SKM-1 (cell line): ENCODE results near the gene ARL8B.

Experiments used
- DNase-seq: peaks from one replicate; lab custom pipeline; 2025; ENCODE audit not compliant: unreplicated experiment; lab: John Stamatoyannopoulos, UW

ARL8B gene

GRCh38 chr3:5205165-5205941, 83.3 kb downstream of the ARL8B start:
- DNase-seq: no peak

DNA sequence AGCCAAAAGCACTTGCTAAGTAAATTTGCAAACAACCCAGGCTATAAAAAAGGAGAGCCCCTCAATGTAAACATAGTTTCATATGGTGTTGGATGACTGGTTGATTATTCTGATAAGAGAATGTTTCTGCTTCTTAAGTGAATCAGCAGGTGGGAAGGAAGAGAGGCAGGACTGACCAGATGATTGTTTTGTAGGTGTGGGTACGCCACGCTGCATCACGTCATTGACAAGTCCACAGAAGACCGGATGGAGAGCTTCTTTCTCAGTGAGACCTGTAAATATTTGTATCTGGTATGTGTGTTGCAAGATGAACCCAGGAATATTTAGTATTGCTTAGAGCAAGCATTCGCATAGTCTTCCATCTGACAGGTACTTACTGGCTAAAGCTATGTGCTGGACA, 88.8 kb downstream of the ARL8B start:
- no peak for DNase-seq

DNA sequence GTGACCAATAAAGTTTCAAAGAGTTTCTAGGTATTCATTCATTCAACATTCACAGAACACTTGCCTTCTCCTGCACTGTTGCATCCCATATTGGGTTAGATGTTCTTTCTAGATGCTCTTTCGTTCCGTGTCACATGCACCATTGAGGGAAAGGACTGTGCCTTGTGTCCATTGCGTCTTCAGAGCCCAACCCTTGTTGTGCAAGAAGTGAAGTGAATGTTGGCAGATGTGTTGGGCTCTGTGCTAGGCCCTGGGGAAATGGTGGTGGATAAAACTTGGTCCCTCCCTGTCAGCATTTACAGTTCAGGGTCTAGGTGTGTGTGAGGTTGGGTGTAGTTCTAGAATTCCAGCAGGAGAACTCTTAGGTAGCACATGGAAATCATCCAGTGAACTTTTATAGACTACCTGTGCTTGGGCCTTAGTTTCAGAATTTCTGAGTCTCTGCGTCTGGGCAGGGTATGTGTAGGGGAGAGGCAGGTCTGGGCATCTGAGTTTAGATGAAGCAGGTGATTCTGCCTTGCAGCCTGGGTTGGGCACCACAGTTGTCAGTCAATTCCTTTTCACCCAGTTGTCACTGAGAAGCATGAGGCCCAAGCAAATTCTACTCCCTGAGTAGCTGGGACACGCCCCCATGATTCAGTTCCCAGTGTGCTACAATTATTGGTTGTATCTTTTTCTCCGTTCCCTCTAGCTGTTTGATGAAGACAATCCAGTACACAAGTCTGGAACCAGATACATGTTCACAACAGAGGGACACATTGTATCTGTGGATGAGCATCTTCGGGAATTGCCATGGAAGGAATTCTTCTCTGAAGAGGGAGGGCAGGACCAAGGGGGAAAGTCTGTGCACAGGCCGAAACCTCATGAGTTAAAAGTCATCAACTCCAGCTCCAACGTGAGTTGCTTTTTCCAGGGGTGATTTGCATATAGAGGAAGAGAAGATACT, 90.8 kb downstream of the ARL8B start:
- DNase-seq: no peak

DNA sequence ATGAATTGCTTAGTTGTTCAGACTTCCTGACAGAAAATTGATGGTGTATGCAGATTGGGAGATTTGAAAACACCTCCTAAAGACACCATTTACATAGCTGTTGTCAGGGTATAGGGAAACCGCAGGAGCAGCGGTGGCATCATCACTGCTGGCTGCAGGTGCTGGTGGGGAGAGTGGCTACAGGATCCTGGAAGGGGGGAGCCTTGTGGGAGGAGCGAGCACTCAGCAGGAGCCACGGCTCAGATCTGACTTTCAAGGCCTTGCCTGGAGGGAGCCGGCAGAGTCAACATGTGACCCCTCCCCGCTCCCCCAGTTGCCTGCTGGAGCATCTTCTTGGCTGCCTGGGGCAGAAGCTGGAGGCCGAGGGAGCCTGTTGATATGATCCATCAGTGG, 91.5 kb downstream of the ARL8B start:
- DNase-seq: no peak

- DNase-seq: no peak
Measured at GRCh38 chr3:5214352-5214751, 92.3 kb downstream of the ARL8B start.

- no peak for DNase-seq
Measured at GRCh38 chr3:5217824-5218595, 95.9 kb downstream of the ARL8B start.

- no peak for DNase-seq
Measured at GRCh38 chr3:5218815-5219214, 96.7 kb downstream of the ARL8B start.

DNA sequence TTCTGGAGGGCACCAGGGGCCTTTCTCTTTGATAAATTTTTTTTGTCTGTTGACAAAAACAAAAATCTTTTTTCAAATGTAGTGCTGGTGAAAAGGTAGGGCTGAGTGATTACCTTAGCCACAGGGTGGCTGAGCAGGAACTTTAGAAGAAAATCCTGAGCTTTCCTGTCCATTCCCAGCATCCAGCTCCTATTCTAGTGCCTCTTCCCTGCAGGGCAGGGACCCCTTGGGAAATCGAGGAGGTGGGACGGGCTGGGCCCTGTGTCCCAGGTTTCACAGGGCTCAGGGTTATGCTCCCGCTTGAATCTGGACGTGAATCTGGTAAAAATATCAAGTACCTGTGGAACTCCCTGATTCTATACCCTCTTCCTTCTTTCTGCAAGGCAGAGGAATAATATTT, 97.1 kb downstream of the ARL8B start:
- no peak for DNase-seq

GRCh38 chr3:5220193-5220592, 98.1 kb downstream of the ARL8B start:
- no peak for DNase-seq

DNA sequence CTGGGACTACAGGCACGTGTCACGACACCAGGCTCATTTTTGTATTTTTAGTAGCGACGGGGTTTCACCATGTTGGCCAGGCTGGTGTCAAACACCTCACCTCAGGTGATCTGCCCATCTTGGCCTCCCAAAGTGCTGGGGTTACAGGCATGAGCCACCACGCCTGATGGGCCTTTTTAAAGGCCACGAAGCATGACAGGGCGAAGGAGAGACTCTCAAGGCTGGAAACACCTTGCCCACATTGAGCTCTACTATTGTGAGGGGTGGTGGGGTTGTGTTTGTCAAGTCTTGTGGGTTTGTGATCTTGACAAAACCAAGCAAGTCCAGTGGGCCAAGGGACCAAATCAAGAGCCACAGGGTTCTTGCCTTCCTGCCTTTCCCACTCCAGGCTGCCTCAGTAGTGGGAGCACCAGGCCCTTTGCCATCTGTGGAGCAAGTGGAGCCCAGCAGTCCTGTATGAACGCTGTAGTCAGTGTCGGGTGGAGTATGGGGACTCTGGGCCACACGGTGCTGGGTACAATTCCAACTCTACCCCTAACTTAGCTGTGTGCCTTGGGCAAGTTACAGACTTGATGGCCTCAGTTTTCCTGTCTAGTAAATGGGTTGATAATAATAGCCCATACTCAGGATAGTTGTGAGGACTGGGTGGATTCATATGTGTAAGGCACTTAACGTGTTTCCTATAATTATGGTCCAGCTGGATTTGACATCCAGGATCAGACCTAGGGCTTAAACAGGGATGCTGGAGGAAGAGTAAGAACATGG, 98.8 kb downstream of the ARL8B start:
- no peak for DNase-seq

DNA sequence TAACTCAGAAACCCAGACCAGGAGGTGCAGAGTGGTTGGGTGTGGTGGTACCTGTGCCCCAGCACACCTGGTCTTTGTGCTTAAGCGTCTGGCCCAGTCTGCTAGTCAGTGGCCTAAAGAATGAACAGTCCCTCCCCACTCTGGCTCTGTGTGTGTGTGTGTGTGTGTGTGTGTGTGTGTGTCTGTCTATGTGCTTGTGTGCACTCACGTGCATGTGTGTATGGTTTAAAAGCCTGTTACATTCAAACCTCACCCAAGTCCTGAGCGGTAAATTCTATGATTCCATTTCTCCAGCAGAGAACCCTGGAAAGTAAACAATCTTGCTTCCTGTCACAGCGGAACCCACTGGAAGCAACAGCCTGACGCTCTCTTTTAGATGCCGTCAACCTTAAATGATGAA, 99.6 kb downstream of the ARL8B start:
- DNase-seq: no peak

- no peak for DNase-seq
Measured at GRCh38 chr3:5222283-5223005, 100.4 kb downstream of the ARL8B start.

DNA sequence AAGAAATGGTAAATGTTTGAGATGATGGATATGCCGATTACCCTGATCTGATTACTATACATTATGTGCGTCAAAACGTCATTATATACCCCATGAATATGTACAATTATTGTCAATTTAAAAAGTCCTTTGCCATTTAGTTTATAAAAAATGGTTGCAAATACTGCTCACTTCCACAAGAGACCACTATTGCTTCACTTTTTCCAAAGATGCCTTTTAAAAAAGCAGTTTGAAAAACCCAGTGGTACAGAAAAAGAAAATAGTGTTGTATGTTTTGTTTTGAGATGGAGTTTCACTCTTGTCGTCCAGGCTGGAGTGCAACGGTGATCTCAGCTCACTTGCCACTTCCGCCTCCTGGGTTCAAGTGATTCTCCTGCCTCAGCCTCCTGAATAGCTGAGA, 104.7 kb downstream of the ARL8B start:
- DNase-seq: no peak

- no peak for DNase-seq
Measured at GRCh38 chr3:5227812-5228211, 105.7 kb downstream of the ARL8B start.

- no peak for DNase-seq
Measured at GRCh38 chr3:5229414-5229813, 107.3 kb downstream of the ARL8B start.
